BE2C (cell line): ENCODE measurements around the gene SCGB1D4. TPM values are rescaled to one million over a fixed set of nuclear protein-coding genes. Genes with fewer than 3 reads are reported as not detected.
A peak's percentile ranks its signal among the peaks of the same experiment; 100 is the strongest.
"Not testable (repeated sequence)": the region's sequence is repeated elsewhere in the genome, so short reads cannot be mapped to it uniquely, and the experiment has no call there.

Experiments used
- DNase-seq: peaks from one replicate; pipeline ENCODE4 v3.0.0-alpha.2; 2020
- H3K27me3 ChIP-seq: fragments of 250-450 bp; sonication (Bioruptor Pico); 2 replicates; pipeline ENCODE4 v1.5.1; 2020; ENCODE audit warnings: mild to moderate bottlenecking
- H3K36me3 ChIP-seq: fragments of 250-450 bp; sonication (Bioruptor Pico); 2 replicates; pipeline ENCODE4 v1.5.1; 2020; ENCODE audit warnings: mild to moderate bottlenecking
- H3K4me1 ChIP-seq: fragments of 250-450 bp; sonication (Bioruptor Pico); 2 replicates; pipeline ENCODE4 v1.5.1; 2020
- H3K4me3 ChIP-seq: 2 replicates; pipeline ENCODE4 v1.5.1; 2011; ENCODE audit warnings: low read depth, low read length
- H3K9me3 ChIP-seq: fragments of 250-450 bp; sonication (Bioruptor Pico); 2 replicates; pipeline ENCODE4 v1.5.1; 2020
- polyA plus RNA-seq: library from polyadenylated mRNA; unstranded; fragments of >200 nt; gene quantifications from one replicate; pipeline ENCODE4 v1.2.1, GENCODE V29; 2012; ENCODE audit warnings: low read depth, missing spikeins; ENCODE audit not compliant: insufficient read length, insufficient read depth
- TF ChIP-seq, protein P1 (sequence below): IDR thresholded peaks from 2 replicates; pipeline ENCODE4 v1.5.1; 2012; ENCODE audit warnings: mild to moderate bottlenecking, low read depth, low read length

The SCGB1D4 gene, protein sequence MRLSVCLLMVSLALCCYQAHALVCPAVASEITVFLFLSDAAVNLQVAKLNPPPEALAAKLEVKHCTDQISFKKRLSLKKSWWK
- not detected for polyA plus RNA-seq

DNA sequence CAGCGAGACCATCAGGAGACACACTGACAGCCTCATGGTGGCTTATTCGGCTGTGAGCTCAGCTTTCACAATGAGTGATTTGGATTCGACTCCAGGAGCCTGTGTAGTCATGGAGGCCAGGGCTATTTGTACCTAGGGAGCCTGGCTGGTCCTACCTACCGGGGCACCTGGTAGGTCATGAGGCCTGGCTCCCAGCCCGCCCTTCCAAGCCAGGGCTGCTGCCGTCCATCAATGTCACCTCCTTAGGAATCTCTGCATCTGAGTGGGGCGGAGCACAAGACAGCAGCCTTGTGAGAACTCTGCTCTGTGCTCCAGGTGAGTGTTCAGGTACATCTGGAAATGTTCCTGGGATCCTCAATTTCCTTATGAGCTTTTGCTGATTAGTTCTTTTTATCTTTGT lies at the start of gene SCGB1D4:
Gene SCGB1D4, minus strand, starts transcription at position 101 of the 400 bp plus-strand sequence. Its CDS starts 65 bp downstream, at position 36.
- DNase-seq, result no peak
- H3K27me3 ChIP-seq, result no peaks in the 10 kb centered on the region

DNA sequence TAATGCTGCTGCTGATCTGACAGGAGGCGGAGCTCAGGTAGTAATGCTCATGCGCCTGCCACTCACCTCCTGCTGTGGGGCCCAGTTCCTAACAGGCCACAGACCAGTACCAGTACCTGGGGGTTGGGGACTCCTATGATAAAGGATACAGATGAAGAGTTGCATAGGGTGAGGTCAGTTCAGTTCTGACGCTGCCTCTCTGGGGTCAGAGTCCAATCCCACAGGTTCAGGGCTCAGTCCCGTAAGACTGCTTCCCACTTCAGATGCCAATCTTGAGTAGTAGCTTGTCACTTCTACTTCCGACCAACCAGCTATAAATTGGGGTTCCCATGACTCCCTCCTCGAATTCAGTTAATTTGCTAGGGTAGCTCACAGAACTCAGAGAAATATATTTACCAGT lies 47.0 kb upstream of the SCGB1D4 start:
- DNase-seq, result no peak
- TF ChIP-seq, protein P1, sequence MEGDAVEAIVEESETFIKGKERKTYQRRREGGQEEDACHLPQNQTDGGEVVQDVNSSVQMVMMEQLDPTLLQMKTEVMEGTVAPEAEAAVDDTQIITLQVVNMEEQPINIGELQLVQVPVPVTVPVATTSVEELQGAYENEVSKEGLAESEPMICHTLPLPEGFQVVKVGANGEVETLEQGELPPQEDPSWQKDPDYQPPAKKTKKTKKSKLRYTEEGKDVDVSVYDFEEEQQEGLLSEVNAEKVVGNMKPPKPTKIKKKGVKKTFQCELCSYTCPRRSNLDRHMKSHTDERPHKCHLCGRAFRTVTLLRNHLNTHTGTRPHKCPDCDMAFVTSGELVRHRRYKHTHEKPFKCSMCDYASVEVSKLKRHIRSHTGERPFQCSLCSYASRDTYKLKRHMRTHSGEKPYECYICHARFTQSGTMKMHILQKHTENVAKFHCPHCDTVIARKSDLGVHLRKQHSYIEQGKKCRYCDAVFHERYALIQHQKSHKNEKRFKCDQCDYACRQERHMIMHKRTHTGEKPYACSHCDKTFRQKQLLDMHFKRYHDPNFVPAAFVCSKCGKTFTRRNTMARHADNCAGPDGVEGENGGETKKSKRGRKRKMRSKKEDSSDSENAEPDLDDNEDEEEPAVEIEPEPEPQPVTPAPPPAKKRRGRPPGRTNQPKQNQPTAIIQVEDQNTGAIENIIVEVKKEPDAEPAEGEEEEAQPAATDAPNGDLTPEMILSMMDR, result no peak
- Histone ChIP-seq H3K27me3 (no peaks in the 10 kb centered on the region), H3K9me3 (no peaks in the 10 kb centered on the region), H3K36me3 (no peaks in the 10 kb centered on the region), H3K4me3 (no peak overlapping the region), H3K4me1 (no peaks in the 10 kb centered on the region)

More for the DNA sequence above, at the start of gene SCGB1D4:
- Histone ChIP-seq H3K9me3 (no peaks in the 10 kb centered on the region), H3K36me3 (no peaks in the 10 kb centered on the region), H3K4me1 (no peaks in the 10 kb centered on the region), H3K4me3 (no peak within 1 kb of the TSS)
- TF ChIP-seq, protein P1, result no peak

DNA sequence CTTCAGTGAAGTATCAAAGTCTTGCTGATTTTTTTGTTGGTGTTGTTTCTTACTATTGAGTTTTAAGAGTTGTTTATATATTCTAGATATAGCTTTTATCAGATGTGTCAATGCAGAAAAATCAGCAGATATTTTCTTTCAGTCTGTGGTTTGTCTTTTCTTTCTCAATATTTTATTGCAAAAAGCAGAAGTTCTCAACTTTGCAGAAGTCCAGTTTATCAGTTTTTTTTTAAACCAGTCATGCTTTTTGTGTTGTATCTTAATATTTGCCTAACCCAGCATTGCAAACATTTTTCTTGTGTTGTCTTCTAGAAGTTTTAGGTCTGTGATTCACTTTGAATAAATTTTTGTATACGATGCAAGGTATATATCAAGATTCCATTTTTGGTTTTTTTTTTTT lies 45.3 kb upstream of the SCGB1D4 start:
- no peaks in the 10 kb centered on the region for H3K9me3 ChIP-seq
- H3K4me1 ChIP-seq, result no peaks in the 10 kb centered on the region
- H3K36me3 ChIP-seq, result no peaks in the 10 kb centered on the region
- no peak overlapping the region for H3K4me3 ChIP-seq
- TF ChIP-seq, protein P1, result no peak
- DNase-seq, result no peak
- no peaks in the 10 kb centered on the region for H3K27me3 ChIP-seq

DNA sequence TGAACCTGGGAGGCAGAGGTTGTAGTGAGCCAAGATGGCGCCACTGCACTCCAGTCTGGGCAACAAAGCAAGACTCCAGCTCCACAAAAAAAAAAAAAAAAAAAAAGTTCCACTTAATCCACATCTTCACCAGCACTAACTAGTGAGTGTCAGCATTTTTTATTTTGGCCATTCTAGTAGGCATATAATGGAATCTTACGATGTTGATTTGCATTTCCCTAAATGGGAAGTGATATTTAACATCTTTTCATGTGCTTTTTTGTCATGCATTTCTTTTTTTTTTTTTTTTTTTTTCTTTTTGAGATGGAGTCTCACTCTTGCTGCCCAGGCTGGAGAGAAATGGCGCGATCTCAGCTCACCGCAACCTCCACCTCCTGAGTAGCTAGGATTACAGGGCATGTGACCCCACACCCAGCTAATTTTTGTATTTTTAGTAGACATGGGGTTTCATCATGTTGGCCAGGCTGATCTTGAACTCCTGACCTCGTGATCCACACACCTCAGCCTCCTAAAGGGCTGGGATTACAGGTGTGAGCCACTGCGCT lies 44.8 kb upstream of the SCGB1D4 start:
- H3K27me3 ChIP-seq, H3K4me3 ChIP-seq, DNase-seq, H3K36me3 ChIP-seq, H3K4me1 ChIP-seq, H3K9me3 ChIP-seq: not testable (repeated sequence)

DNA sequence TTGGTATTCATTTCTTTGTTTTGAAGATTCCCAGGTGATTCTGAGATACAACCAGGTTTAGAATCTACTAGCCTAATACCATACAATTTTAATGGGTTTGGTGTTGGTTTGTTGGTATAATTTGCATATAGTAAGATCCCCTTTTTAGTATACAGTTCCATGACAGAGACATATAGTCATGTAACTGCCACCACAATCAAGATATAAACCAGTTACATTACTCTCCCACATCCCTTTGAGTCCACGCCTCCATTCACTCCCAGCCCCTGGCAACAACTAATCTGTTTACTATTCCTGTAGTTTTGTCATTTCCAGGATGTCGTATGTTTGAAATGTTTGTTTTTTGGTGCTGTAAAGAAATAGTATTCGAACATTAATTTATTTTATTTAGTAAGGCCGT lies 42.7 kb upstream of the SCGB1D4 start:
- Histone ChIP-seq H3K27me3 (no peaks in the 10 kb centered on the region), H3K36me3 (no peaks in the 10 kb centered on the region), H3K4me3 (no peak overlapping the region), H3K9me3 (no peaks in the 10 kb centered on the region), H3K4me1 (no peaks in the 10 kb centered on the region)
- TF ChIP-seq, protein P1, result no peak
- no peak for DNase-seq

DNA sequence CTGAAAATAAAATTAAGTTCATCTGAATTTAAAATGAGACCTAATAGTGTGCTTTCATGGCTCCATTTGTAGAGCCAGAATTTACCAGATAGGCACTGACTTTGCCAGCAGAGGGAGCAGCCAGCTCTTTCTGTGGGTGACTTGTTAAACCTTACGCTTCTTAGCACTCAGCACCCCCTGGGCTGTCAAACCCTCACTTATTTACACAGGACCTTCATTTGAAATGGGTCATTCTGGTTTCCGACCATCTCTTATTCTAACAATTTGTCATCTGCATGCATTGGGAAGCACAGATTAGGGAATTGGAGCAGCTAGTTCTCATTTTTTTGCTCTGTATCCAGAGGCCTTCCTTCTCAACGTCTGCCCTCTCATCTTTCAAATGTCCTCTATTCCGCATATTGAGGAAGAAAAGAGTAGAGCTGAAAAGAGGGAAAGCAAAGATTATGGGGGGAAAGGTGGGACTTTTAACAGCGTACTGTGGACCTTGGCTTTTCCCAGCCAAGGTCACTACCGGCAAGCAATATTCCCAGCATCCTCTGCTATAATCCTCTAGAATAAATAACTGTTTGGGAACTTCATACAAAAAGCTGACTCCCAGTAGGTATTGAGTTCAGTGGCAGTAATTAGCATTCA lies 41.5 kb upstream of the SCGB1D4 start:
- Histone ChIP-seq H3K27me3 (no peaks in the 10 kb centered on the region), H3K36me3 (no peaks in the 10 kb centered on the region), H3K4me1 (no peaks in the 10 kb centered on the region), H3K4me3 (no peak overlapping the region), H3K9me3 (no peaks in the 10 kb centered on the region)
- TF ChIP-seq, protein P1, result peak; percentile 72
- DNase-seq, result peak; percentile 52
